WTC11 (cell line): ENCODE data around the gene POU2F1.

Source experiments
- NR1H2 ChIP-seq: sonication (generic); formaldehyde crosslinking; IDR thresholded peaks from 2 replicates; pipeline ENCODE4 v1.9.0; 2021; ENCODE audit warnings: mild to moderate bottlenecking, moderate library complexity, missing genetic modification reagents
- SMAD3 ChIP-seq: sonication (generic); formaldehyde crosslinking; IDR thresholded peaks from 2 replicates; pipeline ENCODE4 v1.8.0; 2022; ENCODE audit warnings: missing genetic modification reagents, mild to moderate bottlenecking, borderline replicate concordance

- no peak for TF ChIP-seq NR1H2 (CRISPR knock-in tag)
- TF ChIP-seq SMAD3 (CRISPR knock-in tag), result no peak
These were observed 46.3 kb downstream of the POU2F1 start for GRCh38 chr1:167266965-167267364.
